ENCODE measurements around the gene PAPPA. TPM values are rescaled to one million over a fixed set of nuclear protein-coding genes. Genes with fewer than 3 reads are reported as not detected.

PAPPA gene
- total RNA-seq, 1 experiment from 2014 or later: 0.22 TPM

- H3K9me3 Mint-ChIP-seq: no peaks in the 10 kb centered on the region
- CTCF ChIA-PET: no interaction called here
- H3K27me3 Mint-ChIP-seq (ENCODE audit: low read depth): peaks cover 13% of the 10 kb centered on the region; the same call in 1 of the 2 replicates
- ATAC-seq: no peak
- TF ChIP-seq ZNF416 (CRISPR knock-in tag; IDR thresholded peaks at IDR 0.05) (no peak), SOX15 (CRISPR knock-in tag; IDR thresholded peaks at IDR 0.05) (no peak), E2F4 (CRISPR knock-in tag; IDR thresholded peaks at IDR 0.05; ENCODE audit: borderline replicate concordance, low read depth) (no peak), HMGA2 (CRISPR knock-in tag; IDR thresholded peaks at IDR 0.05) (no peak), ZNF263 (CRISPR knock-in tag; IDR thresholded peaks at IDR 0.05; ENCODE audit: low read depth) (no peak)
- H3K4me1 Mint-ChIP-seq: peaks cover 12% of the 10 kb centered on the region
- H3K27ac Mint-ChIP-seq: no peak overlapping the region
- no peak for DNase-seq (ENCODE audit: low spot score)
- POLR2A ChIA-PET: no interaction called here
- no peaks in the 10 kb centered on the region for H3K36me3 Mint-ChIP-seq
- no peak overlapping the region for H3K4me3 Mint-ChIP-seq
These were observed 199.4 kb downstream of the PAPPA start for GRCh38 chr9:116352958-116353357.

GRCh38 chr9:116355153-116355921, 201.7 kb downstream of the PAPPA start:
- peaks cover 15% of the 10 kb centered on the region for H3K4me1 Mint-ChIP-seq
- peaks cover 13% of the 10 kb centered on the region; the same call in 1 of the 2 replicates for H3K27me3 Mint-ChIP-seq (ENCODE audit: low read depth)
- H3K4me3 Mint-ChIP-seq: no peak overlapping the region
- DNase-seq (ENCODE audit: low spot score) (peak; percentile 31), ATAC-seq (peak; percentile 76)
- ChIA-PET POLR2A (no interaction called here), CTCF (interaction anchor here (0.6 kb wide), 1 partner anchor 21 kb away, joined by 4 read pairs; no protein-coding TSS in a partner anchor)
- TF ChIP-seq NR2C2 (CRISPR knock-in tag; IDR thresholded peaks at IDR 0.05): no peak
- peak; percentile 82 for TF ChIP-seq ZNF423 (CRISPR knock-in tag; IDR thresholded peaks at IDR 0.05)
- no peaks in the 10 kb centered on the region for H3K36me3 Mint-ChIP-seq
- H3K9me3 Mint-ChIP-seq: no peaks in the 10 kb centered on the region
- no peak overlapping the region for H3K27ac Mint-ChIP-seq

- Mint-ChIP-seq H3K36me3 (no peaks in the 10 kb centered on the region), H3K9me3 (no peaks in the 10 kb centered on the region), H3K4me3 (no peak overlapping the region), H3K4me1 (peaks cover 19% of the 10 kb centered on the region), H3K27ac (no peak overlapping the region), H3K27me3 (ENCODE audit: low read depth) (peaks cover 5% of the 10 kb centered on the region; the same call in 1 of the 2 replicates)
- TF ChIP-seq TEAD1 (CRISPR knock-in tag; IDR thresholded peaks at IDR 0.05) (no peak), ZNF219 (CRISPR knock-in tag; IDR thresholded peaks at IDR 0.05; ENCODE audit: borderline replicate concordance) (no peak), MYBL2 (CRISPR knock-in tag; IDR thresholded peaks at IDR 0.05) (no peak), SMAD4 (CRISPR knock-in tag; IDR thresholded peaks at IDR 0.05) (no peak), TP53 (CRISPR knock-in tag; IDR thresholded peaks at IDR 0.05) (no peak), E2F5 (CRISPR knock-in tag; IDR thresholded peaks at IDR 0.05) (no peak), ATF2 (CRISPR knock-in tag; IDR thresholded peaks at IDR 0.05; ENCODE audit: borderline replicate concordance, low read depth) (no peak), OVOL2 (CRISPR knock-in tag; IDR thresholded peaks at IDR 0.05; ENCODE audit: borderline replicate concordance) (no peak), NR1H2 (CRISPR knock-in tag; IDR thresholded peaks at IDR 0.05) (no peak), ZNF317 (CRISPR knock-in tag; IDR thresholded peaks at IDR 0.05; ENCODE audit: borderline replicate concordance, low read depth) (no peak), MLX (CRISPR knock-in tag; IDR thresholded peaks at IDR 0.05) (no peak), ZNF423 (CRISPR knock-in tag; IDR thresholded peaks at IDR 0.05) (no peak), EMX1 (CRISPR knock-in tag; IDR thresholded peaks at IDR 0.05) (no peak), ZNF121 (CRISPR knock-in tag; IDR thresholded peaks at IDR 0.05) (no peak), ARID4B (CRISPR knock-in tag; IDR thresholded peaks at IDR 0.05; ENCODE audit: borderline replicate concordance) (no peak), IRF2 (CRISPR knock-in tag; IDR thresholded peaks at IDR 0.05; ENCODE audit: borderline replicate concordance, low read depth) (no peak), ZMAT4 (CRISPR knock-in tag; IDR thresholded peaks at IDR 0.05) (no peak)
- ChIA-PET POLR2A (no interaction called here), CTCF (interaction anchor here (1.1 kb wide), 1 partner anchor 133 kb away, joined by 3 read pairs; no protein-coding TSS in a partner anchor)
- DNase-seq (ENCODE audit: low spot score) (no peak), ATAC-seq (no peak)
These were observed 204.7 kb downstream of the PAPPA start for GRCh38 chr9:116358251-116358650.

Data from WTC11 (cell line).